PC-3 (cell line): Measurements from ENCODE around the gene CYB5R2. TPM values are rescaled to one million over a fixed set of nuclear protein-coding genes. Genes with fewer than 3 reads are reported as not detected.

Source experiments
- ATAC-seq: fragments of 200-7000 bp; cut with Tn5 transposase; 2 replicates; pipeline ENCODE4 v1.9.1; 2020; ENCODE audit warnings: mild to moderate bottlenecking, moderate library complexity
- BruUV-seq: library from RNA; stranded (reverse); fragments of 400-500 nt; replicated peaks from 2 replicates; lab custom pipeline; 2021; lab: Mats Ljungman, UMichigan
- CTCF ChIA-PET: fragments of 300-600 bp; sonication (Branson Sonifier 250); formaldehyde crosslinking; loops from one replicate; lab custom pipeline; 2022; ENCODE audit warnings: antibody characterized with exemption; lab: Charles Lee
- POLR2A ChIA-PET: fragments of 300-600 bp; sonication (Branson Sonifier 250); formaldehyde crosslinking; loops from one replicate; lab custom pipeline; 2022; ENCODE audit warnings: antibody characterized with exemption; ENCODE audit not compliant: unreplicated experiment; lab: Charles Lee
- DNase-seq: peaks from one replicate; pipeline ENCODE4 v3.0.0-alpha.2; 2015
- H2AFZ ChIP-seq: fragments of 300-600 bp; sonication (generic); 2 replicates; pipeline ENCODE4 v1.6.0; 2016; ENCODE audit warnings: antibody characterized with exemption, low read length
- H3F3A ChIP-seq: fragments of 300-600 bp; sonication (generic); one replicate; pipeline ENCODE4 v1.6.0; 2017; ENCODE audit warnings: antibody characterized with exemption, low read length, control low read depth, mild to moderate bottlenecking; ENCODE audit not compliant: unreplicated experiment
- H3K27ac ChIP-seq: fragments of 300-600 bp; sonication (generic); 2 replicates; pipeline ENCODE4 v1.5.1; 2016; ENCODE audit warnings: mild to moderate bottlenecking, low read length
- H3K27me3 ChIP-seq: fragments of 300-600 bp; sonication (generic); 2 replicates; pipeline ENCODE4 v1.6.1; 2016; ENCODE audit warnings: low read length, mixed read lengths
- H3K36me3 ChIP-seq: fragments of 300-600 bp; sonication (generic); 2 replicates; pipeline ENCODE4 v1.6.1; 2016; ENCODE audit warnings: low read depth, mixed run types, low read length, mixed read lengths
- H3K4me1 ChIP-seq: fragments of 300-600 bp; sonication (generic); 2 replicates; pipeline ENCODE4 v1.5.1; 2016; ENCODE audit warnings: low read length; ENCODE audit not compliant: insufficient read depth
- H3K4me2 ChIP-seq: fragments of 300-600 bp; sonication (generic); 2 replicates; pipeline ENCODE4 v1.6.0; 2016; ENCODE audit warnings: low read length
- H3K4me3 ChIP-seq: fragments of 300-600 bp; sonication (generic); 2 replicates; pipeline ENCODE4 v1.5.1; 2016; ENCODE audit warnings: mild to moderate bottlenecking, low read length, mixed read lengths
- H3K79me2 ChIP-seq: fragments of 300-600 bp; sonication (generic); 2 replicates; pipeline ENCODE4 v1.6.1; 2017; ENCODE audit warnings: low read length, mixed read lengths
- H3K9ac ChIP-seq: fragments of 300-600 bp; sonication (generic); 2 replicates; pipeline ENCODE4 v1.6.0; 2016; ENCODE audit warnings: mild to moderate bottlenecking, low read length
- H3K9me2 ChIP-seq: fragments of 300-600 bp; sonication (generic); replicated peaks from 2 replicates; pipeline ENCODE4 v1.6.1; 2016; ENCODE audit warnings: mixed run types, low read length, mixed read lengths
- H3K9me3 ChIP-seq: fragments of 300-600 bp; sonication (generic); 2 replicates; pipeline ENCODE4 v1.6.1; 2016; ENCODE audit warnings: low read length, mixed read lengths
- H4K20me1 ChIP-seq: fragments of 300-600 bp; sonication (generic); 2 replicates; pipeline ENCODE4 v1.6.1; 2016; ENCODE audit warnings: low read length, mixed read lengths
- EZH2 ChIP-seq: fragments of 300-600 bp; sonication (generic); IDR thresholded peaks from one replicate; pipeline ENCODE4 v1.6.1; 2017; ENCODE audit warnings: antibody characterized with exemption, mild to moderate bottlenecking, low read length; ENCODE audit not compliant: unreplicated experiment
- EZH2phosphoT487 ChIP-seq: fragments of 300-600 bp; sonication (generic); IDR thresholded peaks from 2 replicates; pipeline ENCODE4 v1.6.1; 2018; ENCODE audit warnings: mild to moderate bottlenecking, antibody characterized with exemption, low read length, borderline replicate concordance
- intact Hi-C: fragments of 100-400 bp; cut with micrococcal nuclease; formaldehyde crosslinking; loops from 2 replicates; pipeline ENCODE4 v1.9.0; 2023
- total RNA-seq: library from RNA; depleted of rRNA; stranded (reverse); fragments of >200 nt; gene quantifications from 2 replicates; pipeline ENCODE4 v1.2.3, GENCODE V29; 2014
- TF ChIP-seq, protein P1 (sequence below): fragments of 300-600 bp; sonication (generic); conservative IDR thresholded peaks from 2 replicates; pipeline ENCODE4 v1.5.1; 2017; ENCODE audit warnings: antibody characterized with exemption, low read depth, mild to moderate bottlenecking, low read length

The CYB5R2 gene
- total RNA-seq, 1 experiment from 2014 or later, result 5.4 TPM

DNA sequence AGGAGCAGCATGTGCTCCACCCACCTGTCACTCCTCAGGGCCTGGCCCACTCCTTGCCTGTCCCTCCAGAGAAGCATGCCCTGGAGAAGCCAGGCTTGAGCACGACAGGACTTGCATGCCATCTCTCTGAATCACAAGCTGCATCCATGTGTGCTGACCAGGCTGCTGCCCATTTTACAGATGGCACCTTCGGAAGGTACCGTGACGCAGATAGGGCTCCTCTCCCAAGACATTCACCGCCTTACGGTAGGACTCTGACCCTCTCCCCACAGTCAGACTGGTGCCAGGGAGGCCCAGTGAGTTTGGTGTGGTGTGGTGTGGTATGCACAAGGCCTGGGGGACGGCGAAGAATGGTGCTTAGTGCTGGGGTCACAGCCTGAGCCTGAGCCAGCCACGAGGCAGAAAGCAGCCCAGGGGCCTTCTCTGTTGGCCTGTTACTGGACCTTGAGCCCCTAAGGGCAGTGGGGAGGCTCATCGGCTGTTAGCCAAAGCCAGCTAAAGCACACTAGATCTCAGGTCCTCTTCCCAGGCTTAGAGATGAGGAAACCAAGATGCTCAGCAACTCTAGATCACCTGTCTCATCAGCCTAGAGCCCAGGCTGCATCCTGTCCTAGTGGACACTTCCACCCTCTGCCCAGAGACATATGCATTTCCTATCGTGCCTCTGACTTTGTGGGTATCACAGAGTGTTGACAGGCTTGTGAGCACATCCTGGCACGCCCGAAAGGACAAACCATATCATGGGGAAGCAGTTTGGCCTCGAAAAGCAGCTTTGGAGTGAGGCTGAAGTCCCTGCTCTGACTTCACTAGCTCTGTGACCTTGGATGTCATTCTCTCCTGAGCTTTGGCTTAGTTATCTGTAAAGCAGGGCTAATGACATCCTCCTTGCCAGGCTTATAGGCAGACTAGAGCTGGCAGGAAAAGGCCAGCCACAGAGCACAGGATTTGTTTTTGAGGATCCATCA, 17.8 kb downstream of the CYB5R2 start:
- H3K36me3 ChIP-seq, result no peaks in the 10 kb centered on the region
- H3K4me1 ChIP-seq, result no peaks in the 10 kb centered on the region
- no peaks in the 10 kb centered on the region for H3K9me3 ChIP-seq
- BruUV-seq, result no TSS peak
- H3K4me2 ChIP-seq, result no peak overlapping the region
- TF ChIP-seq, protein P1, sequence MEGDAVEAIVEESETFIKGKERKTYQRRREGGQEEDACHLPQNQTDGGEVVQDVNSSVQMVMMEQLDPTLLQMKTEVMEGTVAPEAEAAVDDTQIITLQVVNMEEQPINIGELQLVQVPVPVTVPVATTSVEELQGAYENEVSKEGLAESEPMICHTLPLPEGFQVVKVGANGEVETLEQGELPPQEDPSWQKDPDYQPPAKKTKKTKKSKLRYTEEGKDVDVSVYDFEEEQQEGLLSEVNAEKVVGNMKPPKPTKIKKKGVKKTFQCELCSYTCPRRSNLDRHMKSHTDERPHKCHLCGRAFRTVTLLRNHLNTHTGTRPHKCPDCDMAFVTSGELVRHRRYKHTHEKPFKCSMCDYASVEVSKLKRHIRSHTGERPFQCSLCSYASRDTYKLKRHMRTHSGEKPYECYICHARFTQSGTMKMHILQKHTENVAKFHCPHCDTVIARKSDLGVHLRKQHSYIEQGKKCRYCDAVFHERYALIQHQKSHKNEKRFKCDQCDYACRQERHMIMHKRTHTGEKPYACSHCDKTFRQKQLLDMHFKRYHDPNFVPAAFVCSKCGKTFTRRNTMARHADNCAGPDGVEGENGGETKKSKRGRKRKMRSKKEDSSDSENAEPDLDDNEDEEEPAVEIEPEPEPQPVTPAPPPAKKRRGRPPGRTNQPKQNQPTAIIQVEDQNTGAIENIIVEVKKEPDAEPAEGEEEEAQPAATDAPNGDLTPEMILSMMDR, result no peak
- TF ChIP-seq EZH2phosphoT487 (no peak), EZH2 (no peak)
- POLR2A ChIA-PET, result no interaction called here
- H3K9me2 ChIP-seq, result no peaks in the 10 kb centered on the region
- no peaks in the 10 kb centered on the region for H3K79me2 ChIP-seq
- H3K27ac ChIP-seq, result no peak overlapping the region
- CTCF ChIA-PET, result no interaction called here
- H4K20me1 ChIP-seq, result no peaks in the 10 kb centered on the region
- no peak overlapping the region for H2AFZ ChIP-seq
- no peak overlapping the region for H3K9ac ChIP-seq
- H3F3A ChIP-seq, result no peaks in the 10 kb centered on the region
- intact Hi-C loops, result no loop called here
- ATAC-seq, result no peak
- no peaks in the 10 kb centered on the region for H3K27me3 ChIP-seq
- no peak overlapping the region for H3K4me3 ChIP-seq
- DNase-seq, result no peak

DNA sequence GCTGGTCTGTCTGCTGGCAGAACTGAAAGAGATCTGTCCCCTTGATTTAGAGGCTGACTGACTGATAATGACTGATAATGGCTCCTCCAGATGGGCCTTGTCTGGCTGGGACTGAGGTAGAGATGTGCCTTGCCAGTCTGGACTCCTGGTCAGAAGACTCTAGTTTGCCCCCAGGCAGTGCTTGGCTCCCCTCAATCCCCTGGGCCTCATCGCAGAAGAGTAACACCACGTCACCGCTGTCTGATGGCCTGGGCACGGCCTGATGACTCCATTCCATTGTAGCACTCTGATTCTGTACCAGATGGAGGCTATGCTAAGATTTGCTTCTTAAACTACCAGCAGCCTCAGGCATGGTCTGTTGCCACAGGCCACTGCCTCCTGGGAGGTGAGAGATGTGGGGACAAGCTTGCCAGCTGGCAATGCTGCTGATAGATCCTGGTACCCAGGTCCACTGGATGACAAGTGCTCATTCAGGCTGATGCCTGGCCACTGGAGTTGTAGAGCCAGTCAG, 19.1 kb downstream of the CYB5R2 start:
- Histone ChIP-seq H3K4me2 (no peak overlapping the region), H3F3A (no peaks in the 10 kb centered on the region), H3K9me3 (no peaks in the 10 kb centered on the region), H4K20me1 (no peaks in the 10 kb centered on the region), H3K4me1 (no peaks in the 10 kb centered on the region), H3K27ac (no peak overlapping the region), H3K36me3 (no peaks in the 10 kb centered on the region), H3K9me2 (no peaks in the 10 kb centered on the region), H2AFZ (no peak overlapping the region), H3K4me3 (no peak overlapping the region), H3K27me3 (no peaks in the 10 kb centered on the region), H3K79me2 (no peaks in the 10 kb centered on the region), H3K9ac (no peak overlapping the region)
- intact Hi-C loops, result no loop called here
- no TSS peak for BruUV-seq
- POLR2A ChIA-PET, result no interaction called here
- TF ChIP-seq EZH2phosphoT487 (no peak), EZH2 (no peak)
- TF ChIP-seq, protein P1, result no peak
- ATAC-seq, result no peak
- DNase-seq, result no peak
- CTCF ChIA-PET, result no interaction called here

DNA sequence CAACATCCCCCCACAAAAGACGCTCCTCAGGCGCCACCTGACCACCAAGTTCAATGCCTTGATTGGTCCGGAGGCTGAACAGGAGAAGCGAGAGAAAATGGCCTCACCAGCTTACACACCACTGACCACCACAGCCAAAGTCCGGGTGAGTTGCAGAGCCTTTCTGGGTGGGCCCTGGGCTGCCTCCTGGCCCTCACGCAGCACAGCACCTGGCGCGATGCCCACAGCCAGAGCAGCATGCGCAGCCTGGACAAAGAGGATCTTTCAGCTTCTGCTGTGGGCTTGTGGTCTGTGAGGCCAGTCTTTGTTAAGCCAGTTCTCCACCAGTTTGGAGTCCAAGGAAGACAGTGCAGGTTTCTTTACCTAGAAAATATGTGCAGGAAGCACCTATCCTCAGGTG, 21.6 kb downstream of the CYB5R2 start:
- POLR2A ChIA-PET, result no interaction called here
- Histone ChIP-seq H3K79me2 (no peaks in the 10 kb centered on the region), H3K9me2 (no peaks in the 10 kb centered on the region), H3K9ac (no peak overlapping the region), H3K27ac (no peak overlapping the region), H3K9me3 (no peaks in the 10 kb centered on the region), H3F3A (no peaks in the 10 kb centered on the region), H4K20me1 (no peaks in the 10 kb centered on the region), H3K4me2 (no peak overlapping the region), H3K27me3 (no peaks in the 10 kb centered on the region), H3K4me3 (no peak overlapping the region), H3K36me3 (no peaks in the 10 kb centered on the region), H3K4me1 (no peaks in the 10 kb centered on the region), H2AFZ (no peak overlapping the region)
- ATAC-seq, result no peak
- intact Hi-C loops, result no loop called here
- DNase-seq, result no peak
- TF ChIP-seq EZH2 (no peak), EZH2phosphoT487 (no peak)
- TF ChIP-seq, protein P1, result no peak
- CTCF ChIA-PET, result no interaction called here
- BruUV-seq, result no TSS peak
